A549 (cell line): ENCODE measurements around the gene NHSL2. TPM values are rescaled to one million over a fixed set of nuclear protein-coding genes. Genes with fewer than 3 reads are reported as not detected.

ENCODE experiments used
- ATAC-seq, 2 experiments: fragments of 200-7000 bp in 1 of 2; fragments of >200 bp in 1 of 2; cut with Nextera tagmentation in 1 of 2; cut with Tn5 transposase in 1 of 2; 3 replicates each; pipeline versions ENCODE4 v1.8.0 to v1.9.1; 2018 to 2020; ENCODE audit warnings: mild to moderate bottlenecking in 1 of 2, moderate library complexity in 1 of 2
- CTCF ChIA-PET: fragments of 300-600 bp; sonication (Branson Sonifier 250); formaldehyde crosslinking; extraction: SDS; loops from one replicate; lab custom pipeline; 2021; ENCODE audit warnings: antibody characterized with exemption, inconsistent platforms; lab: Yijun Ruan, JAX
- POLR2A ChIA-PET: fragments of 350-600 bp; formaldehyde crosslinking; extraction: SDS; loops from one replicate; lab custom pipeline; 2021; ENCODE audit warnings: antibody characterized with exemption, inconsistent platforms; lab: Yijun Ruan, JAX
- DNase-seq, 2 experiments: peaks; one replicate each; pipeline versions ENCODE4 v3.0.0 to v3.0.0-alpha.2; 2011 to 2016; ENCODE audit warnings: low read depth in 1 of 2, low spot score in 1 of 2
- FAIRE-seq: peaks from 2 replicates; lab custom pipeline; 2011; peaks lifted over from hg19 to GRCh38; lab: Jason Lieb, UNC
- H3K27ac ChIP-seq, 2 experiments: fragments of >200 bp; sonication (Bioruptor Twin); formaldehyde crosslinking; 3 replicates each; pipeline ENCODE4 v1.5.1; 2016 to 2017
- H3K4me1 ChIP-seq: fragments of >200 bp; sonication (Bioruptor Twin); formaldehyde crosslinking; 3 replicates; pipeline ENCODE4 v1.6.1; 2016
- H3K4me2 ChIP-seq: fragments of >200 bp; sonication (Bioruptor Twin); formaldehyde crosslinking; 3 replicates; pipeline ENCODE4 v1.6.1; 2016
- H3K4me3 ChIP-seq: fragments of >200 bp; sonication (Bioruptor Twin); formaldehyde crosslinking; 3 replicates; pipeline ENCODE4 v1.5.1; 2016
- H3K9me3 ChIP-seq: fragments of >200 bp; sonication (Bioruptor Twin); formaldehyde crosslinking; 3 replicates; pipeline ENCODE4 v1.6.1; 2016
- CBX2 ChIP-seq: fragments of 200-600 bp; sonication (generic); IDR thresholded peaks from 2 replicates; pipeline ENCODE4 v1.6.1; 2016; ENCODE audit warnings: low read depth, mild to moderate bottlenecking, borderline replicate concordance
- CEBPB ChIP-seq, 2 experiments: fragments of >200 bp in 1 of 2; sonication (Bioruptor Twin) in 1 of 2; formaldehyde crosslinking in 1 of 2; IDR thresholded peaks; 2 replicates each; pipeline ENCODE4 v1.6.1; 2012 to 2016
- CHD2 ChIP-seq: fragments of 150-350 bp; IDR thresholded peaks from 2 replicates; pipeline ENCODE4 v1.6.1; 2014; ENCODE audit warnings: low read length; ENCODE audit not compliant: partially characterized antibody
- ESRRA ChIP-seq: fragments of 150-350 bp; IDR thresholded peaks from 2 replicates; pipeline ENCODE4 v1.6.1; 2014; ENCODE audit warnings: mild to moderate bottlenecking, low read length, borderline replicate concordance
- FOSB ChIP-seq: fragments of 250-450 bp; sonication (Bioruptor Pico); IDR thresholded peaks from 2 replicates; pipeline ENCODE4 v1.5.0; 2020; ENCODE audit warnings: mild to moderate bottlenecking, moderate library complexity
- FOXS1 ChIP-seq: fragments of 250-450 bp; sonication (Bioruptor Pico); IDR thresholded peaks from 2 replicates; pipeline ENCODE4 v1.5.0; 2020; ENCODE audit warnings: mild to moderate bottlenecking, moderate library complexity
- GATA3 ChIP-seq: IDR thresholded peaks from 2 replicates; pipeline ENCODE4 v1.6.1; 2012; ENCODE audit warnings: borderline replicate concordance
- HEYL ChIP-seq: fragments of 250-450 bp; sonication (Bioruptor Pico); IDR thresholded peaks from 2 replicates; pipeline ENCODE4 v1.8.0; 2021; ENCODE audit warnings: mild to moderate bottlenecking, moderate library complexity
- HOXA7 ChIP-seq: fragments of 250-450 bp; sonication (Bioruptor Pico); IDR thresholded peaks from 2 replicates; pipeline ENCODE4 v1.5.0; 2020; ENCODE audit warnings: mild to moderate bottlenecking, moderate library complexity
- HOXB13 ChIP-seq: fragments of 250-450 bp; sonication (Bioruptor Pico); IDR thresholded peaks from 2 replicates; pipeline ENCODE4 v1.5.0; 2020; ENCODE audit warnings: low read depth, mild to moderate bottlenecking, moderate library complexity
- HOXB5 ChIP-seq: fragments of 250-450 bp; sonication (Bioruptor Pico); IDR thresholded peaks from 2 replicates; pipeline ENCODE4 v1.5.0; 2020; ENCODE audit warnings: mild to moderate bottlenecking, moderate library complexity
- JUN ChIP-seq, 2 experiments: fragments of >200 bp; sonication (Bioruptor Twin); formaldehyde crosslinking; IDR thresholded peaks; 2 replicates in 1 of 2; 3 replicates in 1 of 2; pipeline ENCODE4 v1.6.1; 2016 to 2017
- KDM1A ChIP-seq: fragments of 200-600 bp; sonication (generic); IDR thresholded peaks from 2 replicates; pipeline ENCODE4 v1.6.1; 2016; ENCODE audit warnings: low read depth, mild to moderate bottlenecking
- MAFK ChIP-seq: fragments of 450-650 bp; IDR thresholded peaks from 2 replicates; pipeline ENCODE4 v1.6.1; 2014; ENCODE audit not compliant: partially characterized antibody
- MAZ ChIP-seq: fragments of 150-350 bp; IDR thresholded peaks from 2 replicates; pipeline ENCODE4 v1.6.1; 2014; ENCODE audit warnings: antibody characterized with exemption, low read depth, low read length, borderline replicate concordance
- POLR2A ChIP-seq: IDR thresholded peaks from 2 replicates; pipeline ENCODE4 v1.6.1; 2012; ENCODE audit warnings: mild to moderate bottlenecking, low read length
- RAD21 ChIP-seq, 2 experiments: fragments of >200 bp in 1 of 2; sonication (Bioruptor Twin) in 1 of 2; formaldehyde crosslinking in 1 of 2; IDR thresholded peaks in 1 of 2; conservative IDR thresholded peaks in 1 of 2; 2 replicates in 1 of 2; 3 replicates in 1 of 2; pipeline ENCODE4 v1.6.1; 2012 to 2018; ENCODE audit warnings: inconsistent platforms in 1 of 2
- RCOR1 ChIP-seq: fragments of 150-350 bp; IDR thresholded peaks from 2 replicates; pipeline ENCODE4 v1.6.1; 2014; ENCODE audit warnings: antibody characterized with exemption, low read length, low read depth
- RNF2 ChIP-seq: fragments of 200-600 bp; sonication (generic); IDR thresholded peaks from 2 replicates; pipeline ENCODE4 v1.6.1; 2016; ENCODE audit warnings: low read depth, mild to moderate bottlenecking, antibody characterized with exemption, moderate library complexity, borderline replicate concordance
- TFCP2L1 ChIP-seq: fragments of 250-450 bp; sonication (Bioruptor Pico); IDR thresholded peaks from 2 replicates; pipeline ENCODE4 v1.5.0; 2021; ENCODE audit warnings: mild to moderate bottlenecking
- TP53 ChIP-seq: fragments of 250-450 bp; sonication (Bioruptor Pico); IDR thresholded peaks from 2 replicates; pipeline ENCODE4 v1.5.0; 2021; ENCODE audit warnings: mild to moderate bottlenecking, moderate library complexity
- ZC3H11A ChIP-seq: fragments of 450-650 bp; IDR thresholded peaks from 2 replicates; pipeline ENCODE4 v1.6.1; 2014; ENCODE audit warnings: antibody characterized with exemption, mild to moderate bottlenecking
- WGBS: methylation state at CpG from one replicate; pipeline ENCODE4 v1.1.6; 2017; ENCODE audit errors: missing lambda C conversion rate; 5-methylcytosine and 5-hydroxymethylcytosine counted together
- polyA plus RNA-seq, 4 experiments: library from polyadenylated mRNA; depleted of rRNA in 3 of 4; stranded (reverse); fragments of >200 nt; fragmentation: RNase III in 1 of 4; extraction: RNeasy Plus Mini Kit Qiagen cat#74134 plus additional on column Dnase treatment in 1 of 4; gene quantifications; 2 replicates in 3 of 4; 3 replicates in 1 of 4; pipeline ENCODE4 v1.2.3, GENCODE V29; 2011 to 2017
- TF ChIP-seq, protein P1 (sequence below): IDR thresholded peaks from 2 replicates; pipeline ENCODE4 v1.6.1; 2012; ENCODE audit warnings: low read depth, borderline replicate concordance
- TF ChIP-seq, protein P2 (sequence below): IDR thresholded peaks from 2 replicates; pipeline ENCODE4 v1.6.1; 2012
- TF ChIP-seq, protein P3 (sequence below): fragments of 250-450 bp; sonication (Bioruptor Pico); IDR thresholded peaks from 2 replicates; pipeline ENCODE4 v1.5.0; 2021; ENCODE audit warnings: mild to moderate bottlenecking, moderate library complexity, borderline replicate concordance

Gene NHSL2
- polyA plus RNA-seq, 2 of the 4 experiments (the other 2 are of a cell fraction), result 0.26 to 0.48 TPM

DNA sequence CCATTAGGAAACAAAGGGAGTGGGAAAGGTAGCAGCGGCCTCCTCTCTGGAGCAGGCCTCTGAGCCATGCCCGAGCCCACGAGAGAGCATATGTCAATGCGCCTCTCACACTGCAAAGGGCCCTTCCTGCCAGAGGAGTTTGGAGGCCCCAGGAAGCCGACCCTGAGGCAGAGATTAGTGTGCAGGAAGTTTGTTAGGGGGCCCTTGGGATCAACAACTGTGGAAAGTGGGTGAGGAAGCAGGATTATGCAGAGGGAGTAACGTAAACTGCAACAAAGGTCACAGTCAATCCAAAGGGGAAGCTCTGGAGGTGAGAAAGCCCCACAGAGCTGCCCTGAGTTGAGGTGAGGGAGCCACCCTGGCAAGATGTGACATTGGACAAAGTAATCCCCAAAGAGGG is 203.7 kb downstream of the NHSL2 start:
- 81% methylated on average over 6 of the region's 6 CpGs for whole genome bisulfite sequencing
- ChIA-PET CTCF (interaction anchor here (2.0 kb wide), 1 partner anchor 13 kb away, joined by 11 read pairs; no protein-coding TSS in a partner anchor), POLR2A (no interaction called here)
- Histone ChIP-seq H3K27ac (no peak overlapping the region), H3K9me3 (no peaks in the 10 kb centered on the region), H3K4me3 (no peak overlapping the region), H3K4me2 (no peak overlapping the region), H3K4me1 (peaks cover 25% of the 10 kb centered on the region)
- FAIRE-seq (no peak), ATAC-seq (no peak), DNase-seq (no peak)
- TF ChIP-seq FOSB (no peak), JUN (IDR thresholded peaks at IDR 0.05) (no peak), CBX2 (no peak)

DNA sequence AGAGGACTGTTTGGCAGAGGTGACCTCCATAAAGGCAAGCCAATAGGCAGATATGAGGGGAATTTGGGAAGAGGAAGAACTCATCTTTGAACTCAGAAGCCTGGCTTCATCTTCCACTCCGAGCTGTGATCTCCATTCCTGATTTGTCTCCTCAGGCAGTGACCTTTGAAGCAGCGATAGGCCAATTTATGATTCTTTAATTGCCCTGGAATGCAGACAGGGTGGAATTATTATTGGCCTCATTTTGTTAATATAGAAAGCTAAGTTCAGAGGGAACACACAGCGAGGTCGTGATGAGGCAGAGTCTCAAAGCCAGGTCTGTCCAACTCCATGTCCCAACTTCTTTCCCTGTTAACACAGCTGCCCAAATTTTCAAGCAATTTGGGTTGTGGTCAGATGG is 204.2 kb downstream of the NHSL2 start:
- Histone ChIP-seq H3K4me2 (no peak overlapping the region), H3K9me3 (no peaks in the 10 kb centered on the region), H3K4me3 (no peak overlapping the region), H3K4me1 (peaks cover 23% of the 10 kb centered on the region), H3K27ac (no peak overlapping the region)
- ATAC-seq (no peak), FAIRE-seq (no peak), DNase-seq (no peak)
- POLR2A ChIA-PET, result no interaction called here
- CTCF ChIA-PET, result interaction anchor here (2.0 kb wide), 1 partner anchor 12 kb away, joined by 11 read pairs; no protein-coding TSS in a partner anchor
- WGBS, result 79% methylated on average over 4 of the region's 4 CpGs
- no peak for TF ChIP-seq RCOR1
- no peak for TF ChIP-seq KDM1A
- TF ChIP-seq, protein P1, sequence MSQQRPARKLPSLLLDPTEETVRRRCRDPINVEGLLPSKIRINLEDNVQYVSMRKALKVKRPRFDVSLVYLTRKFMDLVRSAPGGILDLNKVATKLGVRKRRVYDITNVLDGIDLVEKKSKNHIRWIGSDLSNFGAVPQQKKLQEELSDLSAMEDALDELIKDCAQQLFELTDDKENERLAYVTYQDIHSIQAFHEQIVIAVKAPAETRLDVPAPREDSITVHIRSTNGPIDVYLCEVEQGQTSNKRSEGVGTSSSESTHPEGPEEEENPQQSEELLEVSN, result no peak
- no peak for TF ChIP-seq RNF2
- no peak for TF ChIP-seq RAD21 (conservative IDR thresholded peaks at IDR 0.05 in 1 of 2, IDR thresholded peaks at IDR 0.05 in 1 of 2)
- no peak for TF ChIP-seq ZC3H11A
- TF ChIP-seq MAFK, result no peak
- no peak for TF ChIP-seq TP53 (CRISPR knock-in tag)
- TF ChIP-seq POLR2A, result no peak
- TF ChIP-seq FOXS1 (CRISPR knock-in tag), result no peak
- TF ChIP-seq HOXB13 (CRISPR knock-in tag), result no peak
- TF ChIP-seq CEBPB (IDR thresholded peaks at IDR 0.05), result no peak

DNA sequence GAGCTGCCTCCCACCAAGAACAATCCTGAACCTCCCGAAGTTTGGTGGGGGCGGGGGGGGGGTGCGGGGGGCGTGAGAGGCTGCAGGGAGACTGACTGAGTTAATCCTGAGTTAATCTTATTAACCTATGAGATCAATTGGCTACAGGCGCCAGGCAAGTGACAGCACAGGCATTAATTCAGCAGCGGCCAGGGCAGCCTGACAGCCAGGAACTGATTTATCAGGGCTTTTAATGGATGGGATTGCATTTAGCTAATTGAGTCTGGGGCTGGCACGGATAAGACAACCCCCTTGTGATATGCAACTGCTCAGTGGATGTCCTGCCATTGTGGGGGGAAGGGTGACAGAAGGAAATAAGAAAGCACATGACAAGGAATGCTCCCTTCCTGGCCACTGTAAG is 204.7 kb downstream of the NHSL2 start:
- WGBS, result 57% methylated on average over 3 of the region's 7 CpGs
- CTCF ChIA-PET, result interaction anchor here (2.0 kb wide), 1 partner anchor 12 kb away, joined by 11 read pairs; no protein-coding TSS in a partner anchor

More for the DNA sequence above, 204.7 kb downstream of the NHSL2 start:
- Histone ChIP-seq H3K27ac (no peak overlapping the region), H3K9me3 (no peaks in the 10 kb centered on the region), H3K4me1 (peaks cover 18% of the 10 kb centered on the region), H3K4me2 (no peak overlapping the region), H3K4me3 (no peak overlapping the region)
- no peak for DNase-seq
- POLR2A ChIA-PET, result no interaction called here
- no peak for FAIRE-seq
- no peak for ATAC-seq
- TF ChIP-seq HOXB5 (CRISPR knock-in tag), result no peak
- no peak for TF ChIP-seq GATA3
- no peak for TF ChIP-seq HOXA7 (CRISPR knock-in tag)
- TF ChIP-seq MAZ, result no peak
- no peak for TF ChIP-seq ESRRA
- TF ChIP-seq, protein P2, sequence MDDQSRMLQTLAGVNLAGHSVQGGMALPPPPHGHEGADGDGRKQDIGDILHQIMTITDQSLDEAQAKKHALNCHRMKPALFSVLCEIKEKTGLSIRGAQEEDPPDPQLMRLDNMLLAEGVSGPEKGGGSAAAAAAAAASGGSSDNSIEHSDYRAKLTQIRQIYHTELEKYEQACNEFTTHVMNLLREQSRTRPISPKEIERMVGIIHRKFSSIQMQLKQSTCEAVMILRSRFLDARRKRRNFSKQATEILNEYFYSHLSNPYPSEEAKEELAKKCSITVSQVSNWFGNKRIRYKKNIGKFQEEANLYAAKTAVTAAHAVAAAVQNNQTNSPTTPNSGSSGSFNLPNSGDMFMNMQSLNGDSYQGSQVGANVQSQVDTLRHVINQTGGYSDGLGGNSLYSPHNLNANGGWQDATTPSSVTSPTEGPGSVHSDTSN, result no peak
- no peak for TF ChIP-seq MAFK
- TF ChIP-seq, protein P3, sequence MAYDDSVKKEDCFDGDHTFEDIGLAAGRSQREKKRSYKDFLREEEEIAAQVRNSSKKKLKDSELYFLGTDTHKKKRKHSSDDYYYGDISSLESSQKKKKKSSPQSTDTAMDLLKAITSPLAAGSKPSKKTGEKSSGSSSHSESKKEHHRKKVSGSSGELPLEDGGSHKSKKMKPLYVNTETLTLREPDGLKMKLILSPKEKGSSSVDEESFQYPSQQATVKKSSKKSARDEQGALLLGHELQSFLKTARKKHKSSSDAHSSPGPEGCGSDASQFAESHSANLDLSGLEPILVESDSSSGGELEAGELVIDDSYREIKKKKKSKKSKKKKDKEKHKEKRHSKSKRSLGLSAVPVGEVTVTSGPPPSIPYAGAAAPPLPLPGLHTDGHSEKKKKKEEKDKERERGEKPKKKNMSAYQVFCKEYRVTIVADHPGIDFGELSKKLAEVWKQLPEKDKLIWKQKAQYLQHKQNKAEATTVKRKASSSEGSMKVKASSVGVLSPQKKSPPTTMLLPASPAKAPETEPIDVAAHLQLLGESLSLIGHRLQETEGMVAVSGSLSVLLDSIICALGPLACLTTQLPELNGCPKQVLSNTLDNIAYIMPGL (CRISPR knock-in tag), result no peak
- TF ChIP-seq ZC3H11A, result no peak
- TF ChIP-seq TFCP2L1 (CRISPR knock-in tag), result no peak
- no peak for TF ChIP-seq HEYL (CRISPR knock-in tag)
- no peak for TF ChIP-seq CHD2
